Measurements from ENCODE around the gene UBXN6.

The UBXN6 gene

GRCh38 chr19:4493104-4493928 lies 35.7 kb upstream of the UBXN6 start:
- TF ChIP-seq, protein P1, sequence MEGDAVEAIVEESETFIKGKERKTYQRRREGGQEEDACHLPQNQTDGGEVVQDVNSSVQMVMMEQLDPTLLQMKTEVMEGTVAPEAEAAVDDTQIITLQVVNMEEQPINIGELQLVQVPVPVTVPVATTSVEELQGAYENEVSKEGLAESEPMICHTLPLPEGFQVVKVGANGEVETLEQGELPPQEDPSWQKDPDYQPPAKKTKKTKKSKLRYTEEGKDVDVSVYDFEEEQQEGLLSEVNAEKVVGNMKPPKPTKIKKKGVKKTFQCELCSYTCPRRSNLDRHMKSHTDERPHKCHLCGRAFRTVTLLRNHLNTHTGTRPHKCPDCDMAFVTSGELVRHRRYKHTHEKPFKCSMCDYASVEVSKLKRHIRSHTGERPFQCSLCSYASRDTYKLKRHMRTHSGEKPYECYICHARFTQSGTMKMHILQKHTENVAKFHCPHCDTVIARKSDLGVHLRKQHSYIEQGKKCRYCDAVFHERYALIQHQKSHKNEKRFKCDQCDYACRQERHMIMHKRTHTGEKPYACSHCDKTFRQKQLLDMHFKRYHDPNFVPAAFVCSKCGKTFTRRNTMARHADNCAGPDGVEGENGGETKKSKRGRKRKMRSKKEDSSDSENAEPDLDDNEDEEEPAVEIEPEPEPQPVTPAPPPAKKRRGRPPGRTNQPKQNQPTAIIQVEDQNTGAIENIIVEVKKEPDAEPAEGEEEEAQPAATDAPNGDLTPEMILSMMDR (IDR thresholded peaks at IDR 0.05; ENCODE audit: low read depth, low read length): no peak
- H3K4me3 ChIP-seq (ENCODE audit: low read depth, low read length): no peak overlapping the region

DNA sequence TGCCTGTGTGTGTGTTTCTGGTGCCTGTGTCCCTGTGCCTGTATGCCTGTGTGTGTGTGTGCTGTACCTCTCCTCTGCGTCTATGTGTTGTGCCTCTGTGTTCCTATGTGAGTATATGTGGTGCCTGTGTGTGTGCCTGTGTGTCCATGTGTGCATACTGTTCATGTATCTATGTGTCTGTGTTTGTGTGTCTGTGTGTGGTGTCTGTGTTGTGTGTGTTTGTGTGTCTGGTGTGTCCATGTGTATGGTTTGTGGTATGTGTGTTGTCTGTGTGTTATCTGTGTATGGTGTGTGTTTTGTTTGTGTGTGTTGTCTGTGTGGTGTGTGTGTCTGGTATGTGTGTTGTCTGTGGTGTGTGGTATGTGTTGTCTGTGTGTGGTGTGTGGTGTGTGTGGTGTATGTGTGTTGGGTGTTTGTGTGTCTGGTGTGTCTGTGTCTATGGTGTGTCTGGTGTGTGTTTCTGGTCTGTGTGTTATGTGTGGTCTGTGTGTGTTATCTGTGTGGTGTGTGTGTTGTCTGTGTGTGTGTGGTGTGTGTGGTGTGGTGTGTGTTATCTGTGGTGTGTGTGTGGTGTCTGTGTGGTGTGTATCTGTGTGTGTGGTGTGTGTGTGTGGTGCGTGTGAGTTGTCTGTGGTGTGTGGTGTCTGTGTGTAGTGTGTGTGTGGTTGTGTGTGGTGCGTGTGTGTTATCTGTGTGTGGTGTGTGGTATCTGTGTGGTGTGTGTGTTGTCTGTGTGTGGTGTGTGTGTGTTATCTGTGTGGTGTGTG lies 34.9 kb upstream of the UBXN6 start:
- H3K4me3 ChIP-seq (ENCODE audit: low read depth, low read length): no peak overlapping the region
- TF ChIP-seq, protein P1 (IDR thresholded peaks at IDR 0.05; ENCODE audit: low read depth, low read length): no peak

- TF ChIP-seq, protein P1 (IDR thresholded peaks at IDR 0.05; ENCODE audit: low read depth, low read length): no peak
- no peak overlapping the region for H3K4me3 ChIP-seq (ENCODE audit: low read depth, low read length)
Observed at GRCh38 chr19:4491446-4491845, 33.9 kb upstream of the UBXN6 start.

- TF ChIP-seq, protein P1 (IDR thresholded peaks at IDR 0.05; ENCODE audit: low read depth, low read length): no peak
Observed at GRCh38 chr19:4488496-4488895, 30.9 kb upstream of the UBXN6 start.

DNA sequence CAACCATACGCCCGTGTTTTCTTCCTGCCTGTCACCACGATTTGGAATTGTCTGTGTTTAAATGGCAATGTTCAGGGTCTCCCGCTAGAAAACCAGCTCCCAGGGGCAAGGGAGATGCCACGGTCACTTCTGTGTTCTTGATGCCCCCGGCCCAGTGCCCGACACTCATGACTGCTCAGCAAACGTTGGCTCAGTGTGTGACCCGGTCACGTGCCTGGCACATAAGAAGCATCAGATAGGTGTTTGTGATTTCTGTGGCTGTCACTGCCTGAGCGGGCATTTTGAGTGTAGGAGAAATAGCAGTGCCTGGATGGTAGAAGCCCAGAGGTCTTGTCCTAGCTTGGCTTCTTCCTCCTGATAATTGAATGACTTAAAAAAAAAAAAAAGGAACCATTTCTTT lies 30.0 kb upstream of the UBXN6 start:
- TF ChIP-seq, protein P1 (IDR thresholded peaks at IDR 0.05; ENCODE audit: low read depth, low read length): no peak
- H3K4me3 ChIP-seq (ENCODE audit: low read depth, low read length): no peak overlapping the region

More at GRCh38 chr19:4488496-4488895, 30.9 kb upstream of the UBXN6 start:
- no peak overlapping the region for H3K4me3 ChIP-seq (ENCODE audit: low read depth, low read length)

- no peak overlapping the region for H3K4me3 ChIP-seq (ENCODE audit: low read depth, low read length)
- TF ChIP-seq, protein P1 (IDR thresholded peaks at IDR 0.05; ENCODE audit: low read depth, low read length): no peak
Observed at GRCh38 chr19:4483385-4483784, 25.8 kb upstream of the UBXN6 start.

Measured in WI38 (cell line).